DOHH2 (cell line): ENCODE results near the gene VSIR.

Experiments
- H3F3A ChIP-seq: fragments of 200-600 bp; sonication (generic), shearing (Covaris generic); 2 replicates; pipeline ENCODE4 v1.6.0; 2016; ENCODE audit warnings: antibody characterized with exemption, mild to moderate bottlenecking; ENCODE audit not compliant: control insufficient read depth, insufficient read depth
- H3K27ac ChIP-seq: fragments of 200-600 bp; sonication (generic); 2 replicates; pipeline ENCODE4 v1.5.1; 2014; ENCODE audit warnings: low read depth, mild to moderate bottlenecking, low read length, moderate library complexity
- H3K27me3 ChIP-seq: fragments of 200-600 bp; sonication (generic); 2 replicates; pipeline ENCODE4 v1.6.1; 2014; ENCODE audit warnings: mild to moderate bottlenecking, low read length, mixed read lengths; ENCODE audit not compliant: control insufficient read depth
- H3K36me3 ChIP-seq: fragments of 200-600 bp; sonication (generic); 2 replicates; pipeline ENCODE4 v1.6.1; 2014; ENCODE audit warnings: mild to moderate bottlenecking, low read length, moderate library complexity, mixed read lengths; ENCODE audit not compliant: control insufficient read depth
- H3K4me1 ChIP-seq: fragments of 200-600 bp; sonication (generic); 2 replicates; pipeline ENCODE4 v1.6.1; 2014; ENCODE audit warnings: mild to moderate bottlenecking, low read length, mixed read lengths; ENCODE audit not compliant: control insufficient read depth
- H3K4me2 ChIP-seq: fragments of 200-600 bp; sonication (generic); 2 replicates; pipeline ENCODE4 v1.6.0; 2014; ENCODE audit warnings: mild to moderate bottlenecking, low read length, moderate library complexity
- H3K4me3 ChIP-seq: fragments of 200-600 bp; sonication (generic); 2 replicates; pipeline ENCODE4 v1.5.1; 2014; ENCODE audit warnings: mild to moderate bottlenecking, low read length, mixed read lengths
- H3K79me2 ChIP-seq: fragments of 200-600 bp; sonication (generic); 2 replicates; pipeline ENCODE4 v1.6.1; 2014; ENCODE audit warnings: mild to moderate bottlenecking, low read length, mixed read lengths; ENCODE audit not compliant: control insufficient read depth
- H3K9me2 ChIP-seq: fragments of 200-600 bp; sonication (generic); replicated peaks from 2 replicates; pipeline ENCODE4 v1.6.1; 2014; ENCODE audit warnings: mild to moderate bottlenecking, low read length, mixed read lengths; ENCODE audit not compliant: control insufficient read depth
- H3K9me3 ChIP-seq: fragments of 200-600 bp; sonication (generic); 2 replicates; pipeline ENCODE4 v1.6.1; 2014; ENCODE audit warnings: antibody characterized with exemption, low read length, mixed read lengths; ENCODE audit not compliant: control insufficient read depth, insufficient read depth
- H4K20me1 ChIP-seq: fragments of 200-600 bp; sonication (generic); 2 replicates; pipeline ENCODE4 v1.6.0; 2014; ENCODE audit warnings: low read depth, mild to moderate bottlenecking, antibody characterized with exemption, low read length, moderate library complexity; ENCODE audit not compliant: control insufficient read depth, insufficient read depth
- EZH2phosphoT487 ChIP-seq: fragments of 200-600 bp; sonication (generic); IDR thresholded peaks from 2 replicates; pipeline ENCODE4 v1.6.1; 2017; ENCODE audit warnings: borderline replicate concordance, mild to moderate bottlenecking, antibody characterized with exemption, low read length, moderate library complexity, mixed read lengths
- TF ChIP-seq, protein P1 (sequence below): fragments of 200-600 bp; sonication (generic); IDR thresholded peaks from one replicate; pipeline ENCODE4 v1.5.1; 2014; ENCODE audit warnings: antibody characterized with exemption, mild to moderate bottlenecking, low read depth, low read length; ENCODE audit not compliant: poor library complexity, severe bottlenecking

The VSIR gene

GRCh38 chr10:71741671-71742070 lies 31.6 kb downstream of the VSIR start:
- no peak overlapping the region for H3K4me2 ChIP-seq
- no peaks in the 10 kb centered on the region for H3K9me3 ChIP-seq
- H3K9me2 ChIP-seq: no peaks in the 10 kb centered on the region
- H3K27ac ChIP-seq: no peak overlapping the region
- no peaks in the 10 kb centered on the region for H3F3A ChIP-seq
- H3K79me2 ChIP-seq: no peaks in the 10 kb centered on the region
- H3K36me3 ChIP-seq: no peaks in the 10 kb centered on the region
- TF ChIP-seq EZH2phosphoT487: no peak
- TF ChIP-seq, protein P1, sequence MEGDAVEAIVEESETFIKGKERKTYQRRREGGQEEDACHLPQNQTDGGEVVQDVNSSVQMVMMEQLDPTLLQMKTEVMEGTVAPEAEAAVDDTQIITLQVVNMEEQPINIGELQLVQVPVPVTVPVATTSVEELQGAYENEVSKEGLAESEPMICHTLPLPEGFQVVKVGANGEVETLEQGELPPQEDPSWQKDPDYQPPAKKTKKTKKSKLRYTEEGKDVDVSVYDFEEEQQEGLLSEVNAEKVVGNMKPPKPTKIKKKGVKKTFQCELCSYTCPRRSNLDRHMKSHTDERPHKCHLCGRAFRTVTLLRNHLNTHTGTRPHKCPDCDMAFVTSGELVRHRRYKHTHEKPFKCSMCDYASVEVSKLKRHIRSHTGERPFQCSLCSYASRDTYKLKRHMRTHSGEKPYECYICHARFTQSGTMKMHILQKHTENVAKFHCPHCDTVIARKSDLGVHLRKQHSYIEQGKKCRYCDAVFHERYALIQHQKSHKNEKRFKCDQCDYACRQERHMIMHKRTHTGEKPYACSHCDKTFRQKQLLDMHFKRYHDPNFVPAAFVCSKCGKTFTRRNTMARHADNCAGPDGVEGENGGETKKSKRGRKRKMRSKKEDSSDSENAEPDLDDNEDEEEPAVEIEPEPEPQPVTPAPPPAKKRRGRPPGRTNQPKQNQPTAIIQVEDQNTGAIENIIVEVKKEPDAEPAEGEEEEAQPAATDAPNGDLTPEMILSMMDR: no peak
- no peaks in the 10 kb centered on the region for H3K4me1 ChIP-seq
- no peaks in the 10 kb centered on the region; the same call in 1 of the 2 replicates for H3K27me3 ChIP-seq
- no peaks in the 10 kb centered on the region for H4K20me1 ChIP-seq
- H3K4me3 ChIP-seq: no peak overlapping the region

- H3K27me3 ChIP-seq: no peaks in the 10 kb centered on the region; the same call in 1 of the 2 replicates
- no peaks in the 10 kb centered on the region for H3K36me3 ChIP-seq
- peaks cover 3% of the 10 kb centered on the region for H3K4me1 ChIP-seq
- H3K9me2 ChIP-seq: no peaks in the 10 kb centered on the region
- H3K4me2 ChIP-seq: no peak overlapping the region
- no peaks in the 10 kb centered on the region for H3K79me2 ChIP-seq
- H3F3A ChIP-seq: no peaks in the 10 kb centered on the region
- no peaks in the 10 kb centered on the region for H3K9me3 ChIP-seq
- H3K4me3 ChIP-seq: no peak overlapping the region
- H3K27ac ChIP-seq: no peak overlapping the region
- no peaks in the 10 kb centered on the region for H4K20me1 ChIP-seq
- no peak for TF ChIP-seq EZH2phosphoT487
- TF ChIP-seq, protein P1: no peak
These were observed 32.3 kb downstream of the VSIR start for GRCh38 chr10:71741029-71741428.

DNA sequence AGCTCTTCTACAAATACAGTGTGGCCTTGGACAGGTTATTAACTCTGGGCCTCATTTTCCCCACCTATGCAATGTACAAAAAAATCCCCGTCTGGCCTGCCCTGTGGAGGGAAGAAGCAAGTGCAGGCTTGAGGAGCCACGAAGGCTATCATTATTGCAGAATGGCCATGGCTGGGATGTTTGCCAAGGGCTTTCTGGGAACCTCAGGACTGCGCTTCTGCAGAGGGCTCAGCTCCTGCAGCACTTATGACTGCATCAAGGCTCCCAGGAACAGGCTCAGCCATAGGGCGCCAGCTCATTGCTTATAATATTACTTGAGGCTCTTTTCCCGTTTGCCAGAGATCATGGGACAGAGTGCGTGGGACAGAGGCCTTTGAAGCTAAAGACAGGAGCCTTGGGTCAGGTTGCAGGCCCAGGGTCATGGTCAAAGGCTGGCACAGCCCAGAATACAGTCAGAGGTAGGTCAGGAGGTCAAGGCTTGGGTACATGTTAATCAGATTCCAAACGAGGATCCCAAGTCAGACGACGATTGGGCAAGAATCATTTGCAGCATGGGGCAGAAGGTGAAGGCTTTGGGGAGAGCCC lies 33.2 kb downstream of the VSIR start:
- H3K36me3 ChIP-seq: no peaks in the 10 kb centered on the region
- H3K4me3 ChIP-seq: no peak overlapping the region
- H3K9me2 ChIP-seq: no peaks in the 10 kb centered on the region
- H3K4me1 ChIP-seq: peaks cover 11% of the 10 kb centered on the region
- no peaks in the 10 kb centered on the region for H3K79me2 ChIP-seq
- H3F3A ChIP-seq: no peaks in the 10 kb centered on the region
- H3K27me3 ChIP-seq: no peaks in the 10 kb centered on the region; the same call in 1 of the 2 replicates
- no peak overlapping the region for H3K4me2 ChIP-seq
- H3K27ac ChIP-seq: no peak overlapping the region
- H3K9me3 ChIP-seq: no peaks in the 10 kb centered on the region
- TF ChIP-seq, protein P1: no peak
- no peak for TF ChIP-seq EZH2phosphoT487
- no peaks in the 10 kb centered on the region for H4K20me1 ChIP-seq
